GM19035 (cell line): Measurements from ENCODE around the gene DACT2.
"Not testable (repeated sequence)": the region's sequence is repeated elsewhere in the genome, so short reads cannot be mapped to it uniquely, and the experiment has no call there.

ENCODE experiments used
- ATAC-seq: cut with Tn5 transposase; IDR thresholded peaks from one replicate; pipeline ENCODE4 v1.9.1; 2021; ENCODE audit not compliant: unreplicated experiment

Gene DACT2

DNA sequence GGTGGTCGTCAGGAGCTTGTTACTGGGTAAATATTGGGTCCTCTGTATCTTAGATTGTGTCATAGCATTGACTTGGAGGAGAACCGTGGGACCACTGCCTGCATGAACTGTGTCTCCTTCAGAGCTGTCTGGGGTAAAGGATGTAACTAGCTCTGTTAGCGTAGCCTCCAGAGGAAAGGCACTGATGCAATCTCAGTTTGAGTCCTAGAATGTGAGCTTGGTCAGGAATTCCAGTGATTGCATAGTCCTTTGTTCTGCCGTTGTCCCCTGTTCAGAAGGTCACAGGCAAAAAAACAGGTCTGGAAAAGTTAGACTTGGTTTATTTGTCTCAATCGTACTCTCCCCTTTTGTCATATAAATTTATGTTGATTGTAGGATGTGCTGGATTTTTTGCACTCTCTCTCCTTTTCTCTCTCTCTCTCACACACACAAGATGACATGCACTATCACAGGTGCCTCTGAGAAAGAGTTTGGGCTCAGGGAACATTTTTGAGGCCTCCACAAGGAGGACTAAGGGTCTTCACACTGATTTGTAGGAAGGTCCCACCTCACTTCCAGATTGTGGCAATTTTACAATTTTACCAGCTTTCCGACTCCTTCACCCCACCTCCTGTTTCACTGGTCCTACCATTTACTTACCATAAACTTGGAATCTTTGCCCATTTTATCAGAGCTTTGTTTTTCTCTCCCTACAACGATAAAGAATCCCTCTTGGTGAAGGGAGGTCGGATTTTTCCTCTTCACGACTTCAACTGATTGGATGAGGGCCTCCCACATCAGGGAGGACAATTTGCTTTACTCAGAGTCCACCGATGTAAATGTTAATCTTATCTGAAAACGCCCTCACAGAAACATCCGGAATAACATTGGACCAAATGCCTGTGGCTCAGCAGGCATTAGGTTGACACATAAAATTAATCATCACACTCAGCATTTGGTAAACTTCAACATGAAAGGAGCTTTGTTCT lies 7.0 kb upstream of the DACT2 start:
- no peak for ATAC-seq

DNA sequence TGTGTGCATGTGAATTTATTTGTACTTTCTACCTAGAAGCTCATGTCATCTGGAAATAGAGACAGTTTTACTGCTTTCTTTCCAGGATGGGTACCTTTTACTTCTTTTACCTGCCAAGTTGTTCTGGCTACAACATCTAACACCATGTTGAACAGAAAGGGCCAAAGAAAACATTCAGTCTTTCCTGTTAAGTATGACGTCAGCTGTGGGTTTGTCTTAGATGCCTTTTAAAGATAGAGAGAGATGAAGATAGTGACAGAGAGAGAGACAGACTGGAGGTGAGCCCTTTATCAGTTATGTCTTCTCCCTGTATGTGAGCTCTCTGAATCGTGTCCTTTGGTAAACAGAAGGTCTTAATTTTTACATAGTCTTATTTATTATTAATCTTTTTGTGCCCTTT lies 3.4 kb upstream of the DACT2 start:
- ATAC-seq: no peak

GRCh38 chr6:168320634-168321033 lies 1.1 kb upstream of the DACT2 start:
- ATAC-seq: no peak

GRCh38 chr6:168318579-168319278 lies 848 bp downstream of the DACT2 start:
- ATAC-seq: no peak

DNA sequence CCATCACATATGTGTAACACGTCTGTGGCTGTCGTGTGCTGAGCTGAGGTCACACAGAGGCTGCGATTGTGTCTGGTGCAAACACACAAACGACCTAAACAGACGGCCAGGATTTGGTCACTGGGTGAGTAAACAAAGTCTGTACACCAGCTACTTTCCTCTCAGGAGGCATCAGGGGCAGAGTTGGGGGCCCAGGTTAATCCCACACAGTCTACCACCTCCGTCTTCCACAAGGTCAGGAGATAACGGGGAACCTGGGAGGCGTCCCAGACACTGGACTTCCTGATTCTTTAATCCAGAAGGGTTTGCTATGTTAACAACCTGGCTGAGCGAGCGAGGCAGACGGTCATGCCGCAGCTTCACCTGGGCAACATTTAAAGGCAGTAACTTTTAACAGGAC lies 1.5 kb downstream of the DACT2 start:
- no peak for ATAC-seq

DNA sequence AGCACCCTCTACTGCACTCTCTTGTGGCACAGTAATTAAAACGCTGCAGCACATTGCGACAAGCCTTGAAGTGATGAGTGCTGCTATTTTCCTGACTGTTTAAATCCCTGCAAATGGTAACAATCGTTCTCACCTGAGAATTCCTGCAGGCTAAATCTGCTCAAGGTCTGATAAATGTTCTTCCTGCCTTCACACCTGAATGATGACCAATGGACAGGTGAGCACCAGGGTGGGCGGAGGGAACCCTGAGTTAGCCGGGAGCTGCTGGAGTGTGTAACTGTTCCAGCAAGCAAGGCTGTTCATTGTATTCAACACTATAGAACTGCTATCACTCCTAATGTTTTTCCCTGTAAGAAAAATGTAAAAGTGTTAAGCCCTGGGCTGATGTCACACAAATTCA lies 4.0 kb downstream of the DACT2 start:
- no peak for ATAC-seq

GRCh38 chr6:168314948-168315347 lies 4.6 kb downstream of the DACT2 start:
- ATAC-seq: no peak

DNA sequence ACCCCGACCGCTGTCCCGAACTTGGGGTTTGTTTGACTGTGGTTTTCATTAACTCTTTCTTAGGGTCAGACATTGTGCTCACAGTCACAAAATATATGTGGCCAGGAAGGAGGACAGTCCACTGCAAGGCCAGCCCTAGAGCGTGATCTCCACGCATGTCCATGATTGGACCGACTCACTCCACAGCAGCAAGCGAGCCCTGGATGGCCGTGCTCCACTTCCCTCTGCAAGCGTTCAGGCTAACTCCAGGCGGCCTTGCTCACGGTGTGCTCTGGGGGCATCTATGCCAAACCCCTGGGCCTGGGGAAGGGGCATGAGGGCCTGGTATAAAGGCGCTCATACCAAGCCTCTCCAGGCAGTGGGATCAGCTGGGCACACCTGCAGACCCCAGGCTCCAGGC lies 5.6 kb downstream of the DACT2 start:
- no peak for ATAC-seq

- no peak for ATAC-seq
Observed at GRCh38 chr6:168313431-168314011, 6.1 kb downstream of the DACT2 start.

DNA sequence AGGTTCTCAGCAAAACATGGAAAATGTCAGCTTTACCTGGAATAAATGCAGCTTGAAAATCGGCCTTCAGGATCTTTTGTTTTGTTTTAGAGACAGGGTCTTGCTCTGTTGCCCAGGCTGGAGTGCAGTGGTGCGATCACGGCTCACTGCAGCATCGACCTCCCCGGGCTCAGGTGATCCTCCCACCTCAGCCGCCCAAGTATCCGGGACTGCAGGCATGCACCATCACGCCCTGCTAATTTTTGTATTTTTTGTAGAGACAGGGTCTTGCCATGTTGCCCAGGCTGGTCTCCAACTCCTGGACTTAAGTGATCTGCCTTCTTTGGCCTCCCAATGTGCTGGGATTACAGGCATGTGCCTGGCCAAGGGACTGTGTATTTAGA lies 7.5 kb downstream of the DACT2 start:
- ATAC-seq: not testable (repeated sequence)

DNA sequence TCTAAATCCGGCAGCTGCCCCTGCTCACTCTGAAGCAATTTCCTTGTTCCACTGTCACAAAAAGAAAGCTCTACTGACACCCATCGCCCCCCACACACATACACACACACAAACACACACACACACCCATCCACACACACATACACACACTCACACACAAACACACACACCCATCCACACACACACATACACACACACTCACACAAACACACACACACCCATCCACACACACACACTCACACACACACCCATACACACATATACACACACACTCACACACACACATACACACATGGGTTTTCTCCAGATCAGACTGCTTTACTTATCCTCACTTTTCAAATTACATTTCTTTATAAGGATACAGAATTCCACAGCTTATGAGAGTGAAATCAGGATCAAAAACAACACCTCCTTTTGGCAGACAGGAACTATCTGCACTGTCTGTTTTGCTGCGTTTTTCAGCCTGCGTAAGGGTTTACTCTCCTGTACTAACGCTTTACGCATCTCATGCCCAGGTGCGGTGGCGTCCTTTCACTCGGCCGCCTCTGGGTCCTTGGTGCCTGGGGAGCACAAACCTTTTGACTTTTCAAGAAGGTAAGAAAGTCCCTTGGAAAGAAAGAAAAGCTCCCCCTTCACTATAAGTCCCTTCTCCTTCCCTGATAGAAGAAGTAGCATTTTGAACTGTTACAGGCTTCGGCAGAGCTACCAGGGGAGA lies 8.0 kb downstream of the DACT2 start:
- no peak for ATAC-seq

DNA sequence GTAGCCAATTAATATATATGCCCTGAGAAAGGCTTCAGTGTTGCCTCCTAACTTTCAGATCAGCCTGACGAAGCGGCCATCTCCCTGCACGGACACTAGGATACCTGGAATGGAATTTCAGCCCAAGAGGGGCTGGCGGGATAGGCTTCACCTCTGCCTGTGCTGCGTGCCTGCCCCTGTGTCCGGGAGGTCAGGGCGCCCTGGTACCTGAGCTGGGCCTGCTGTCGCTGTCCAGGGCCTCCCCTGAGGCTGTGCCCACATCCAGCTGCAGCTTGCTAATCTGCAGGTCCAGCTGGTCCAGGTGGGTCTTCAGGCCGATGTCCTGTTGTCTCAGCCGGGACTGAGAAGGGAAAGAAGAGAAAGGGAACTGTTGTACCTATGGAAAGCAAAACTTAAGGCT lies 8.6 kb downstream of the DACT2 start:
- ATAC-seq: no peak

DNA sequence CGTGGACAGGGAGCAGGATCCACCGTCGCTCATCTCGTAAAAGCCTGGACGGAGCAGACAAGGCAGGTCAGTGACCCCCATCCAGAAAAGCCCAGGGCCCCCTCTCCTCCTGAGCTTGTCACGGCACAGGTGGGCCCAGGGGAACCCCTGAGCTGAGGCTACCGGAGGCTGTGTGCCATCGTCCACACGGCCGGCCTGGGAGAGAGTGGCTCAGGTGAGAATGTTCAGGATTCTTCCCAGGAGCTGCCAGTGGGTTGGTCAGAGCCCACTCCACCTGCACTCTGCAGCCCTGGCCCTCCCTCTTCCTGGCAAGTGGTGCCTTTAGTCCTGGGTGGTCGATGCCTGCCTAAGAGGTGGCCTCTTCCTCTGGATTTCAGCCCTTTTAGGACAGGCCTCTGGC lies 9.2 kb downstream of the DACT2 start:
- no peak for ATAC-seq

- no peak for ATAC-seq
Observed at GRCh38 chr6:168309997-168310396, 9.6 kb downstream of the DACT2 start.

DNA sequence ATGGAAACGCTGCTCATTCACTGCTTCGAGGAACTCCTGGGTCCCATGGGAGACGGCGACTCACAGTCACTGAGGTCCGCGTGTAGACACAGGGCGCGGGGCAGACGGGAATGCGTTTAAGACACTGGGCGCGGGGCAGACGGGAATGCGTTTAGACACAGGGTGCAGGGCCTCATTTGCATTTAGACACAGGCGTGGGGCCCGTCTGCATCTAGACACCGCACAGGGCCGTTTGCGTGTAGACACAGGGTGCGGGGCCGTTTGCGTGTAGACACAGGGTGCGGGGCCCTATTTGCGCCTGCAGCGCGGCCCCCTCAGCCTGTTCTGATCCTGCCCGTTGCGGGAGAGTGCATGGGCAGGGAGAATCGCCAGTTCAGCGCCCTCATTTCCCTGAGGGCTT lies 10.4 kb downstream of the DACT2 start:
- ATAC-seq: no peak

DNA sequence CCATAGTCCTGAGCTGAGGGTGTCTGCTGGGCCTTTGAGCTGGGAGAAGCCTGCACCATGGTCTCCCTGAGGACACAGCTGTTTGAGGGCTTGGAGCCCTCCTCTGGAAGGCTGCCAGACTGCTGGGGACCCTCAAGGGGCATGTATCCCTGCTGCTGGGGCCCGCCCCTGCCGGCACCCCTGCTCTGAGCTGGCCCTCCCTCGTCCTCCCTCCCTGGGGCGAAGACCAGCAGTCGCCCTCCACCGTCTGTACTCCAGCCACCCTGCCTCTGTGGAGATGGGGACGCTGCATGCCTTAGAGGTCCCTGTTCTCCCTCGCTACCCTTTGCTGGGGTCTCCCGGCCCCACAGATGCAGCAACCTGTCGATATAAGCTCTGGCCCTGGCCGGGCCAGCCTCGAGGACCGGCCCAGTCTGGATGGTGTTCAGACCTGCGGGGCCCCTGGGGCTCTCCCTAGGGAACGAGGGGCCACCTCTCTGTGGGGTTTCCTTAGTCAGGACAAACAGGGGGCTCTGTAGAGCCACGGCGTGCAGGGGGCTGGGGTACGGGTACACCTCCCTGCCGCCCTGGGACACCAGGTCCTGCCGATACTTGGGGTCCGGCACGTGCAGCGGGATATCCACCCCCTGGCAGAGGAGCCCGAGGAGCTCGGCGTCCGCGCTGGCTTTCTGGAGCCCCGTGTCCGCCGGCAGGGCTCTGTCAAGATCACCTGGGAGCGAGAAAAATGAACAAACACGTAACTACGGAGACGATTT lies 11.0 kb downstream of the DACT2 start:
- ATAC-seq: no peak

GRCh38 chr6:168307695-168308021 lies 11.9 kb downstream of the DACT2 start:
- no peak for ATAC-seq

- no peak for ATAC-seq
Observed at GRCh38 chr6:168307015-168307694, 12.4 kb downstream of the DACT2 start.

DNA sequence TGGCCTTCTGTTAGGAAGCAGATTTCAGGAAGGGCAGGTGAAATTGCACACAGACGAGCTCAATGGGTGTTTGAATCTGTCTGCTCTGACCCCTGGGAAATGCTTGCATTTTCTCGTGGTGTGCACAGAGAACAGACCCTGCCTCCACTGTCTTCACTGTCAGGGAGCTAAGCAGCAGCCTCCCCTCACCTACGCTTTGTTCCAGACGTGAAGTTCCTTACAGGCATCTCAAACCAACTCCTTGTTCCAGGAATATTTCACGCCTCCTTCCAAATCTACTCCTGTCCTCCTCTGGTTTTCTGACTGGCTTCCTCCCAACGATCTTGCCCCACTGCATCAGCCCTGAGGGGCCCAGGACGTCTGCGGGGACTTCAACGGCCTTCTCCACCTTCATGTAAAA lies 13.7 kb downstream of the DACT2 start:
- no peak for ATAC-seq

GRCh38 chr6:168305096-168305749 lies 14.4 kb downstream of the DACT2 start:
- ATAC-seq: no peak
